GM04504 (cell line): ENCODE data around the gene AP3S2.
"Not testable (repeated sequence)": the region's sequence is repeated elsewhere in the genome, so short reads cannot be mapped to it uniquely, and the experiment has no call there.

Experiments
- DNase-seq: peaks from one replicate; pipeline ENCODE4 v3.0.0-alpha.2; 2012; ENCODE audit warnings: low read depth

AP3S2 gene

DNA sequence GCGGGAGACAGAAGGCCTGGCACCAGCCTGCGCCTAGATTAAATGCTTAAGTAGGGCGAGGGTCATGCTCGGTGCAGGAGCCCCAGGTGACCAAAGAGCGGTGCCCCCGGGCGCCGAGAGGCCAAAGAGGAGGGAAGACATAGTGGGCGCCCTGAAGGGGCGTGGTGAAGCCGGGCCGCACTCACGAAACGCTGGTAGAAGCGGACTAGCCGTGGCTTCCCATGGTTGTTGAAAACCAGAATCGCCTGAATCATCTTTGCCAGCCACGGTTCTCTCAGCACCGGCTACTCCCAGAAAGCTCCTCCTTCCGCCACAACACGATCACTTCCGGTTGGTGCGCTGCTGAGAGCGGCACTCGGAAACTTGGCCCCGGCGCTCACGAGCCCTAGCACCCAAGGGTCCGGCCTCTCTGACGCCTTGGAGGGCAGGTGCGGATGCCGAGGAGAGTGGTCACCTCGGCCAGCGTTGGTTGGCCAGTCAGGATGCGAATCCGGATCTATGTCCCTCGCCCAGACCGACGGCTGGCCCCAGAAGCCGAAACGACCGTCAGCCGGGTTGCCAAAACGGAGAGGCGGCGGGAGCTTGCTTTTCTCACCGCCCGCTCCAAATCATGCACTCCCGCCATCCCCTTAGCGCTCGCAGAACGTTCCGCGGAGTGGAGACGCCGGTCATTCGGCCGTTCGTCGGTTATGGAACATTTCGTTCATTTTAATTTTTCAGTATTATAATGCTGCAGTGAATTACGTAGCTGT lies at the start of gene AP3S2:
Gene AP3S2 (minus strand): TSS at position 299 of the 752 bp plus-strand sequence. CDS start 45 bp downstream, at position 254.
- peak; percentile 87 for DNase-seq

DNA sequence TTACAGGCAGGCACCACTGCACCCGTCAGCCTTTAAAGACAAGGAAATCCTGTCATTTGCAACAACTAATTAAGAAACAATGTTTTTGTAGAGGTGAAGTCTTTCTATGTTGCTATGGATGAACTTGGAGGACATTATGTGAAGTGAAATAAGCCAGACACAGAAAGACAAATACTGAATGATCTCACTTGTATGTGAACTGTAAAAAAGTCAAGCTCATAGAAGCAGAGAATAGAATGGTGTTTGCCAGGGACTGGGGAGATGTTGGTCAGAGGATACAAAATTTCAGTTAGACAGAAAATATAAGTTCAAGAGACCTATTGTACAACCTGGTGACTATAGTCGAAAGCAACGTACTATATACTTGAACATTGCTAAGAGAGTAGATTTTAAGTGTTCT lies 46.1 kb upstream of the AP3S2 start:
- no peak for DNase-seq

DNA sequence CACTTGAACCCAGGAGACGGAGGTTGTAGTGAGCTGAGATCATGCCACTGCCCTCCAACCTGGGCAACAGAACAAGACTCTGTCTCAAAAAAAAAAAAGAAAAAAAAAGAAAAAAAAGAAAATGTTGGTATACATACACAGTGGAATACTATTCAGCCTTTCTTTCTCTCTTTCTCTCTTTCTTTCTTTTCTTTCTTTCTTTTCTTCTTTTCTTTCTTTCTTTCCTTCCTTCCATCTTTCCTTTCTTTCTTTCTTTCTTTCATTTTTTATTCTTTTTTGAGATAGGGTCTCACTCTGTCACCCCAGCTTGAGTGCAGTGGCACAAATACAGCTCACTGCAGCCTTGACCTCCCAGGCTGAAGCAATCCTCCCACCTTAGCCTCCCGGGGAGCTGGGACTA lies 45.6 kb upstream of the AP3S2 start:
- not testable (repeated sequence) for DNase-seq

DNA sequence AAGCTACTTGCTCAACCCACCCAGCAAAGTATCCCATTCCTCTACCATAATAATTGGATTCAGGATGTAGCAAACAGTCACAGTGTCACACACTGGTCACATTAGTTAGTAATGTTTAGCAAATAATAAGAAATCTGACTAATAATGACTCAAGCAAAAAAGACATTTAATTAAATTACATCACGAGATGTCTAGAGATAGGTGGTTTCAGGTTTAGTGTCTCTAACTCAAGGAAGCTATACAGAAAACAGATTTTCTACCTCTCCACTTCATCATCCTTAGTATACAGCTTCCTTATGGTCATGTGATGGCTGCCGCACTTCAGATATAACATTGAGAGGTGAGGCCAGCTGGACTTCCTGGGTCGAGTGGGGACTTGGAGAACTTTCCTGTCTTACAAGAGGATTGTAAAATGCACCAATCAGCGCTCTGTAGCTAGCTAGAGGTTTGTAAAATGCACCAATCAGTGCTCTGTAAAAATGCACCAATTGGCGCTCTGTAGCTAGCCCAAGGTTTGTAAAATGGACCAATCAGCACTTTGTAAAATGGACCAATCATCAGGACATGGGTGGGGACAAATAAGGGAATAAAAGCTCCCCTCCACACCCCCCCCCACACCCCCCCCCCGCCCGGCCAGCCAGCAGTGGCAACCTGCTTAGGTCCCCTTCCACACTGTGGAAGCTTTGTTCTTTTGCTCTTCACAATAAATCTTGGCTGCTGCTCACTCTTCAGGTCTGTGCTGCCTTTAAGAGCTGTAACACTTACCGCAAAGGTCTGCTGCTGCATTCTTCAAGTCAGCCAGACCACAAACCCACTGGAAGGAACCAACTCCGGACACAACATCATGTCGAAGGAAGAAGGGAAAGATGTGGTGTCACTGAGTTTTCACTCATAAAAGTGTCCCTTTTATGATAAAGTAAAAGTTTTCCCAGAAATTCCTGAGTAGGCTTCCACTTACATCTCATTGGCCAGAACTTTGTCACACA lies 43.9 kb upstream of the AP3S2 start:
- no peak for DNase-seq

DNA sequence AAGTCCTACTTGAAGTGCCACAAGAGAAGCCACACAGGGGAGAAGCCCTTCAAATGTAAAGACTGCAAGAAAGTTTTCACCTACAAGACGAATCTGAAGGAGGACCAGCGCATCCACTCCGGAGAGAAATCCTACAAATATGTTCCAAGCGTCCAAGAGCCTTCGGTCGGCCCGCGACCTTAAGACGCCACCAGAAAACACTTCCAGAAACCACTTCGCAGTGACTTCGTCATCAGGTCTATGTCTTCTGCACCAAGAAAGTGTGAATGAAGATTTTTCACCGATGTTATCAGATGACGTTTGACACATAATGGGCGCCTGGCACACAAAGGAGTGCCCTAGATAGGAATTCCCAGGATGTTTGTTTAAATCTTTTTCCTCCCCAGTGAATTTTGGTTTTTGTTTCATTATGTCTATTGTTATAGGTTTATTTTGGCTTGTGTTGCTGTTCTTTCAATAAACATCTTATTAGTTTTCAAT lies 43.0 kb upstream of the AP3S2 start:
- no peak for DNase-seq

DNA sequence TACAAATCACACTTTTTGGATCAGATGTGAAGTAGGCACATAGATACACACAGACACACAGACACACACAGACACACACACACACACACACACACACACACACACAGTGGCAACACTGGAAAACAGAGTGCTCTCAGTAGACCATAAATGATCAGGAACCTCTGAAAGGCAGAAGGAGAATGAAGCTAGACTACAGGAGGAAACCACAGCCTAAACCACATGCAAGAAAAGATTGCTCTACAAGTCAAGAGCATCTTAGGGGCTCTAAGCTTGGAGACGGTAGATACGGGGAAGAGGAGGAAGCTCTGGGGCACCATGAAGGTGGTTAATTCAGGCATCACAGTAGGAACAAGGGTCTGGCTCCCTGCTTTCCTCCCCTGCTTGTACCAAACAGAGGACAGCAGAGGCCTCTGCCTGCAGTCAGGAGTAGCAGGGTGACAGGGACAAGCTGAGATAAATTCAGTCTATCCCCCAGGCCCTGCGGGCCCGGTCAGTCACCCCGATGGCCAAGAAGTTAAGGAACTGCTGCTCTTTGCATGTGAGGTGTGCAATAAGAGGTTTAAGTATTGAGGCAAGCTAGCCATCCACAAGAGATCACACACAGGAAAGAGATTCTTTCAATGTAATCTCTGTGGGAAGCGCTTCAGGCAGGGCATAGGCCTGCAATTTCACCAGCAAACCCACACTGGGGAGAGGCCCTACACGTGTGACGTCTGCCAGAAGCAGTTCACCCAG lies 42.4 kb upstream of the AP3S2 start:
- DNase-seq = no peak

DNA sequence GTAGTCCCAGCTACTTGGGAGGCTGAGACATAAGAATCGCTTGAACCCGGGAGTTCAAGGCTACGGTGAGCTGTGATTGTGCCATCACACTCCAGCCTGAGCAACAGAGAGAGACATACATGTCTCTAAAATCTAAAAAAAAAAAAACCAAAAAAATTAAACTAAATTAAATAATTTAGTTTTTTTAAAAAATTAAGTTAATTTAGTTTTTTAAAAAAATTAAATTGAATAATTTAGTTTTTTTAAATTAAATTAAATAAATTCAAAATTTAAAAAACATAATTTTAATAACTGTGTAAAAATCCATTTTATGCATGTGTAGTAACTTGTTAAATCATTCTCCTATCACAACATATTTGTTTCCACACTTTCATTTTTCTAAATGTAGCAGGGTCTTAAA lies 39.1 kb upstream of the AP3S2 start:
- no peak for DNase-seq

DNA sequence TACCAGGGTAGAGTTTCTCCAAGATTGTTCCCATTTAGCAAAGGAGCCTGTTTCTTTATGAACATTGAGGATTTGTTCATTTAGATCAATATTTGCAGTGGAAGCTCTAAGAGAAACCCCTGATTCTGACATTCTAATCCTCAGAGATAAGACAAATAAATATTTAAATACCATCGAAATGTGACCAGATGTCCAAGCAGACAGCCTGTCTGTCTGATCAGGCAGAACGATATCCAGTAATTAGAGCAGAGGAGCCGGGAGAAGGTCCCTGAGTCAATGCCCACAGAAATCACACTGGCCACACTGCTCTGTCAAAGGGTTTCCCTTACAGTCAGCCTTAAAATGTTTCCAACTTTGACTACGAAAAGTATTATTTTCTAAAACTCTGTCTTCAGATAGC lies 34.6 kb upstream of the AP3S2 start:
- DNase-seq = no peak

DNA sequence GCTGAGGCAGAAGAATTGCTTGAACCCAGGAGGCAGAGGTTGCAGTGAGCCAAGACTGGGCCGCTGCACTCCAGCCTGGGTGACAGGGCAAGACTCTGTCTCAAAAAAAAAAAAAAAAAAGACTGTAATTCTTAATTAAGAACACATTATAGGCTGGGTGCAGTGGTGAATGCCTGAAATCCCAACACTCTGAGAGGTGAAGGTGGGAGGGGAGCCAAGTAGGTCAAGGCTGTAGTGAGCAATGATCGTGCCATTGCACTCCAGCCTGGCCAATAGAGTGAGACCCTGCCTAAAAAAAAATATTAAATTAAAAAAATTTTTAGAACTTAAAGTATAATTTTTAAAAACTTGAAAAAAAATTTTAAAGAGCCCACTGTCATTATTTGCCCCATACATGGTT lies 32.4 kb upstream of the AP3S2 start:
- peak; percentile 53 for DNase-seq

DNA sequence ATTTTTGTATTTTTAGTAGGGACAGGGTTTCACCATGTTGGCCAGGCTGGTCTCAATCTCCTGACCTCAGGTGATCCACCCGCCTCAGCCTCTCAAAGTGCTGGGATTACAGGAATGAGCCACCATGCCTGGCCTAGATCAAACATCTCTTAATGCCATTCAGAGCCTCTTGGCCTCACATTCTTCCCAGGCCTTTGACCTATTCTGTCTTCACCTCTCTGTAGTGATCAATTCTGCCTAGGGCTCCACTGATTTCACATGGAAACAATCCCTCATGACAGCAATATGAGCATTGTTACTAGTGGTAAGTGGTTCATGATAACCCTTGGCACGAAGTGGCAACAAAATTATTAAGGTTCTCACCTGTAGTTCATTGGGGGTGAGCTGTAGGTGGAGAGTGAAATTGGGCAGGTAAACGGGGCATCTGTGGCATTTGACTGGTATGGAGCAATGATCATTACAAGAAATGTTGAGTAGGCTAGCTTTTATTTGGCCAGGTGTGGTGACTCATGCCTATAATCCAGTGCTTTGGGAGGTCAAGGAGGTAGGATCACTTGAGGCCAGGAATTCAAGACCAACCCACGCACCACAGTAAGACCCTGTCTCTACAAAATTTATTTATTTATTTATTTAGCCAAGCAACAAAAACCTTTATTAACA lies 23.8 kb upstream of the AP3S2 start:
- no peak for DNase-seq

DNA sequence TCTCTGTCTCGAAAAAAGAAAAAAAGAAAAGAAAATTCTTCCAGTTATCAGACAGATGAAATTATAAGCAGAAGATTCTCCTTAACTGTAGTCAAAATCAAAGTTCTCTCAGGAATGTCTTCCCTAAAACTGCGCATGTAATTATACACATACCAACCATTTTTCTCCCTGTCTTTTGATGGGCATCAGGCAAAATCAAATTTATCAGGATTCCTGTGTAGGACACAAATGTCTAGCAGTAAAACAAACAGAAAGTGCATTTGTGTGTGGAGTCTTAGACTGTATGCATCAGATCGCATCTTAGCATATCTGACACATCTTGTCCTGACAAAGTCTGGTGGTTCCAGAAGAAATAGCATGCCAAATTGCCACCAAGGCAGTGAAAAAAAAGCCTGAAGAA lies 22.9 kb upstream of the AP3S2 start:
- no peak for DNase-seq

DNA sequence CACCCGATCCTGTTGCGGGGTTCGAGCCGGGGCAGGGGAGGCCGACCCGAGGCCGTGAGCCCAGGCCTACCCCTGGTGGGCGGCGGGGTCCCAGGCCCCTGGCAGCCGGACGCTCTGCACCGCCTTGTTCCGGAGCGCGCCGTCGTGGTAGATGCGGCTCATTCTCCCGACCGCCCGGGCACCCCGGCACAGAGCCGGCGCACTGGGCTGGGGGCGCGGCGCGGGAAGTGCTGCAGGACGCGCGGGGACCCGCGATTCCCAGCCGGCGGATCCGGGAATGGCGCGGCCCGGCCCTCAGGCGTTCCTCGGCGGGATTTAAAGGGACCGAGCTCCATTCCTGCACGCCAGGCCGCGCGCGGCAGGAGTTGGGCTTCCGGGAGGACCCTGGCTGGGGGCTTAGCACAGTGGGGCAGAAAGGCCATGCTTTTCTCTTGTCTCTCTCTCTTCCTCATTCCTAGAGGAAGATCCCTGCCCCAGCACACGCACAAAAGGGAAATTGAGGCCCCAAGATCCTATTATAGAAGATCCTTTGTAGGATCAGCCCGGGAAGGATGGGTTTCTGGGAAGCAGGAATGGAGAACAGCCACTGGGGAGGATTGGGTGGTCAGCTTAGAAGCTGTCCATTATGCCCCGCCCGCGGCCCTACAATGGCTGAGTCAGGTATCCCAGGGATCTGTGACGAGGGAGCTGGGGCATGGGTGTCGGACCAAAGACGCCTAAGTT lies 19.0 kb upstream of the AP3S2 start, which contains the start of gene ARPIN:
Gene ARPIN (minus strand): TSS at position 279 of the 723 bp plus-strand sequence. CDS start 117 bp downstream, at position 162.
- DNase-seq = no peak

DNA sequence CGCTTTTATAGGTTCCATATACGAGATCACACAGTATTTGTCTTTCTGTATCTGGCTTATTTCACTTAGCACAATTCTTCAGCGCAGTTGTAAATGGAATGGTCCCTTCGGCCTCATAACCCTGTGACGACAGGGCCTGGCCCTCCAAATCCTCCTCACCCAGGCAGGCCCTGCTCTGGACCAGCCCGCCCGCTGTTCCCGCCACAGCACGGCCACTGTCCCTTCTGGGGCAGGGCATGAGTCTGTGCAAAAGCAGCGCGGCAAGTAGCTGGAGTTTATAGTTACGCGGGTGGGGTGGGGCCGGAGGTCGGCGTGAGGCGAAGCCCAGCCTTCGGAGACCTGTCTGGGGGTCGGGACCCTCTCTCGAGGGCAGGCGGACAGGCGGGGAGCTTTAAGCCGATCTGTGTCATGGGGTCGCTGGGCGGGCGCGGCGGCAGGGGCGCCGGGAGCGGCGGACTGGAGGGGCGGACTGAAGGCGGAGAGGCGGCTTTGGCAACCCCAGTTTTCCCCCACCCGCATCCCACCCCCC lies 18.4 kb upstream of the AP3S2 start:
- no peak for DNase-seq

DNA sequence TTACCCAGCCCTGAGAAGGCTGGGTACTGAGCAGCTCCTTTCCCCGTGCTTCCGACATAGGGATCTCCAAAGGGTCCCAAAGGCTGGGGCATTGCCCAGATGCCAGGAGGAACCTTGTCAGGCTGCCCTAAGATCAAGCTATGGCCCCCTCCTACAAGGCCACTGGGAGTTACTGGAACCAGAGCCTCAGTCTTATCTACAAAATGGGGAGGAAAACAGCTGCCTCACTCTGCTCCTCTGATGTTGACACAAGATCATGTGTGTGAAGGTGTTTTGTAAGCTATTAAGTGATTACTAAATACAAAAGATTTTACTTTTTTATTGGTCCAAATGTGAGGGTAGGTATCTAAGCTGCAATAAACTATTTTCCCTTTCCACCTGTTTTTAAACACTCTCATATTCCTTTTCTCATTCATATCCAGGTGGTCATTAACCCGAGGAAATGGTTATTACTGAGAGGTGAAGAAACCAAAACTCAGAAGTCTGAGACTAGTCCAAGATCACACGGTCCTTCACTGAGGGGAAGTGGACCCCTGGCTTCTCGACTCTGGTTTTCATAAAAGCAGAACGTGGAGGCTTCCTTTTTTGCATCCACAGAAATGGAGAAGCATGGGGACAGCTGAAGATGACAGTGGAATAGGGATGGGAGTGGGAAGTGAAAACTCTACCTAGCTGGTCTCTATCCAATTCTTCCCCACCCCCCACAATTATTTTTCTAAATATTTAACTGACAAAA lies 17.3 kb upstream of the AP3S2 start:
- DNase-seq = no peak

DNA sequence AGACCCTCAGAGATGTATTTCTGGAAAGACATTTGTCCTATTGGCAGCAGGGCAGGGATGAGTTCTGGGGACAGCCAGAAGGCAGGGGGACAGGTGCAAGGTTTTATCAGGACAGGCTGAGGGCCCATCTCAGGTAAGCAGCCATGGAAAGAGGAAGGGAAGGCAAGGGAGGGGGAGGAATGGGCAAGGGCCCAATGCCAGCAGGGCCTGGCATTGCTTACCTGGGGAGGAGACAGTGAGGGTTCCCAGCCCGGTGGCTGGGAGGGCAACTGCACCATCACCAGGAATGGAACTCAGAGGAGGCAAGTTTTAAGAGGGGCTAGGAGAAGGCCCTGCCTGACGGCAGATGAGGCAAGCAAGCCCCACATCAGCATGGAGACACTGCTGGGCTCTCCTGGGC lies 15.8 kb upstream of the AP3S2 start:
- DNase-seq = no peak

DNA sequence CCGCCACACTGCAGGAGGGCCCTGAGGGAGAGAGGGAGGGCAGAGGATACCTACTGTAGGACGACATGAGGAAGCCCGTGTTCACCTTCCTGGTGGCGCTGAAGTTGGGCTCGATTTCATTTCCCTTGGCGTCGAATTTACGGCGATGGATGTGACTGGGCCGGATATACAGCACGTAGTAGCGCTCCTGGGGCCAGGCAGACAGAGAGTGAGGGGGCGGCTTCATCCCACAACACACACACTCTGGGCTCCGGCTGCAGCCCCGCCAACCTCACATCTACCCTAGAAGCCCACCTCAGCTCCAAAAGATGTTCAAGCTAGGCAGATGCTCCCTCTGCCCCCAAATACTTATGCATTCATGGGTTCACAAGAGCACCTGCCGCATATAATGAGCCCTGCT lies 14.4 kb upstream of the AP3S2 start:
- no peak for DNase-seq

DNA sequence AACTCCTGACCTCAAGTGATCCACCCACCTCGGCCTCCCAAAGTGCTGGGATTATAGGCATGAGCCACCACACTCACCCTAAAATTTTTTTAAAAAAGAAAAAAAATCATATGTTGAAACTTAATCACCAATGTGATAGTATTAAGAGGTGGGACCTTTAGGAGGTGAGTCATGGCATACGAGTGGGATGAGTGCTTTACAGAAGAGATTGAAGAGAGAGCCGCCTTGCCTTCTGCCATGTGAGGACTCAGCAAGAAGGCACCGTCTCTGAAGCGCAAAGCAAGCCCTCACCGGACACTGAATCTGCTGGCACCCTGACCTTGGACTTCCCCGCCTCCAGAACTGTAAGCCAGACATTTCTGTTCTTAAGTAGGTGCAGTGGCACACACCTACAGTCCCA lies 13.5 kb upstream of the AP3S2 start:
- DNase-seq = no peak

DNA sequence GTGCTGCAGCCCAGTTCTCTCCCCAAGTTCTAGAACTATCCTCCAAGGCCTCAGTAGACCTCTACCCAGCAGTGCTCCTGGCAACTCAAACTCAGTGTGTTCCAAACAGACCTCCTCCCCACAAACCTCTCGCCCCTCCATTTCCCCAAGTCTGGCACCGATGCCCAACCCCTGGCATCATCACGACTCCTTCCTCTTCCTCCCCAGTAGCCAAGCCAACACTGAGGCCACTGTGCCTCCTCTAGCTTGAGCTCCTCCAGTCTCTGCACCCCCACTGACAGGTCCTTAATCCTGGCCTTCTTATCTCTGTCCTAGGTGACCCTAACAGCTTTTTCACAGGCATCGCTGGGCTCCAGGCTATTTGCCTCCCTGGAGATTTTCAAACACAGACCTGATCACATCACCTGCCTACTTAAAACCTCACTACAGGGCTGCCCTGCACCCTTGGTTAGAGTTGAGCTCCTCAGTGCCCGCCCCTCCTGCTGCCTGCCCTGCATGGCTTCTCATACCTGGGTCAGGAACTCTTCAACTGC lies 12.1 kb upstream of the AP3S2 start:
- no peak for DNase-seq

DNA sequence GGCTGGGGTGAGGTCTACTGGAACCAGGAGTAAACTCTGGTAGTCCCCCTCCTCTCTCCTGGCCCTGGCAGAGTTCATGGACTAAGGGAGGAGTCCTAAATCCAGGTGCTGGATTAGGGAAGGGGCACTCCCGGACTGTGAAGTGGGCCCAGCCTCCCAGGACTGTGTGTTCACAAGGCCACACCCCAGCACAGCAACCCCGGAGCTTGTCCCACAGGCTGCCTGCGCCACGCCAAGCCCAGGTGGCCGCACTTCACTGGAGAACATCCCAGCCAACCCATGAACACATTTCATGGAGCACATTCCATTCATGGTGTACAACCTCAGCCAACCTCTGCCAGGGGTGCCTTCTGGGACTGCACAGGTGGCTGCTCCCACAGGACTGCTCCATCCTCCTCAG lies 10.7 kb upstream of the AP3S2 start:
- DNase-seq = no peak

DNA sequence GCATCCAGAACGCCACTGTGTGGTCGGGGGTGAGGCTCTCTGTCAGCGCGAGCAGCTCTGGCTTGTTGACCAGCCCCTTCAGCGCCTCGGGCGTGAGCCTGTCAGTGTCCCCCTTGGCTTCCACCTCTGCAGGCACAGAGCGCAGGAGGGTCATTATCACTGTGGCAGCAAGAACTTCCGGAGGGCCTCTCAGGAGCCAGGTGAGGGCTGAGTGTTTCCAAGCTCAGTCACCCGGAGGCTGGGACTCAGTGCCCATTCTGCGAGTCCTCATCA lies 10.0 kb upstream of the AP3S2 start:
- no peak for DNase-seq
